GM12891 (cell line): Measurements from ENCODE around the gene PEMT.

Experiments
- DNase-seq: peaks from one replicate; pipeline ENCODE4 v3.0.0; 2011; ENCODE audit warnings: low spot score; ENCODE audit not compliant: insufficient read length
- FAIRE-seq: peaks from 2 replicates; lab custom pipeline; 2011; peaks lifted over from hg19 to GRCh38; lab: Jason Lieb, UNC
- PAX5 ChIP-seq: IDR thresholded peaks from 2 replicates; pipeline ENCODE4 v1.6.1; 2011; ENCODE audit warnings: low read length, moderate library complexity, mild to moderate bottlenecking; ENCODE audit not compliant: insufficient read depth, severe bottlenecking
- POLR2A ChIP-seq: IDR thresholded peaks from 2 replicates; pipeline ENCODE4 v1.6.1; 2011; ENCODE audit warnings: low read depth, low read length, control low read depth
- POLR2AphosphoS5 ChIP-seq: IDR thresholded peaks from 2 replicates; pipeline ENCODE4 v1.6.1; 2011; ENCODE audit warnings: low read depth, low read length, control low read depth
- POU2F2 ChIP-seq: IDR thresholded peaks from 2 replicates; pipeline ENCODE4 v1.6.1; 2011; ENCODE audit warnings: low read depth, mild to moderate bottlenecking, control low read depth, low read length, moderate library complexity
- SPI1 ChIP-seq: IDR thresholded peaks from 2 replicates; pipeline ENCODE4 v1.6.1; 2011; ENCODE audit warnings: low read depth, low read length, control low read depth
- TAF1 ChIP-seq: IDR thresholded peaks from 2 replicates; pipeline ENCODE4 v1.6.1; 2011; ENCODE audit warnings: low read depth, low read length, control low read depth

PEMT gene

DNA sequence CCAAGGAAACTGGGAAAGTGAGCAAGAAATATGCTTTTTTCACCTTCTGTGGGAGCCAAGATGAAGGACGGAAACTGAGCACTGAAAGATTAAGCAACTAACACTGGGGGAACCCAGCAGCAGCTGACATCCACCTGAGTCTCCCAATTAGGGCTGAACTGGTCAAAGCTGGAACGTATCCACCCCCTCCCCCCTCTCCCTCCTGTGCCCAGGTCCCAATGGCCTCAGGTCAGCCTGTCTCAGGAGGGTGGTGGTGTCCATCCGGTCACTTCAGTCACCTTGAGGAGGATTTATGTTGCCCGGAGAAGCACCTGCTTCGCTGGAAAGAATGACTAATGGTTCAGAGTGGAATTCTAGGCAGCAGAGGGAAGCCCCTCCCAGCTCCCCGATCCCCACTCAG lies 10.0 kb downstream of the PEMT start:
- FAIRE-seq, result no peak
- no peak for TF ChIP-seq POLR2A
- no peak for TF ChIP-seq SPI1
- TF ChIP-seq POLR2AphosphoS5, result no peak
- no peak for TF ChIP-seq POU2F2
- no peak for TF ChIP-seq PAX5
- TF ChIP-seq TAF1, result no peak
- no peak for DNase-seq

DNA sequence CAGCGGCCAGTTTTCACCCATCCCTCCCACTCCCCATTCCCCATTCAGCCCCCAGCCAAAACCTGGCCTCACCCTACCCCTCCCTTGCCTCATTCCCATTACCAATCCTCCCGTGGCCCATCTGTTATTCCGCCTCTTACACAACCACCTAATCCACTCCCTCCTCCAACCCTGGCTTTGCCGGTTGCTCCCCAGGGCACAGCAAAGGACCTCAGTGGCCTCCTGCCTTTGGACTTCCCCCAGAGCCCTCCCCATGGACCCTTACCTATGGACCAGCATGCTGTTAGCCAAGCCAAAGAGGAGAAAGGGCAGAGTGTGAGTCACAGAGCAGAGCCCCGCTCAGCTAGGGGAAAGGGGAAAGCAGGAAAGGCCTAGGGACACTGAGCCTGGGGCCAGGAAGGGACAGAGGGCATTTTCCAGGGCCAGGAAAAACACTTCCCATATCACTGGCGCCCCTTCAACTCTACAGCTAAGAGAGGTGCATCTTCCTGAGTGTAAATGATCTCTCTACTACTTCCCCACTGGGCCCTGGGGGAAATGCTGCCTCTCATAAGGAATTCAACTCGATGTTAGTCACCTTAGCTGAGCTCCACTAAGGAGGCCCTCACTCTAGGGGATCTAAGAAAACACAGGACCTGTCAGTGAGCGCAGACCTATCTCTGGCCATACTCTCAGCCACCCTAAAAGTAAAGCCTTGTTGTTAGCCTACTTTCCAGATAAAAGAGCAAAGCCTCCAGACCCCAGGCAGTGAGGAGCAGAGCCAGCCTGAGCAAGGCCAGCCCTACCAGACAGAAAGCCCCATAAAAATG lies 10.6 kb downstream of the PEMT start:
- TF ChIP-seq POU2F2, result no peak
- TF ChIP-seq POLR2A, result no peak
- no peak for TF ChIP-seq TAF1
- TF ChIP-seq SPI1, result no peak
- no peak for TF ChIP-seq PAX5
- no peak for TF ChIP-seq POLR2AphosphoS5
- DNase-seq, result no peak
- no peak for FAIRE-seq

GRCh38 chr17:17579691-17580090 lies 11.8 kb downstream of the PEMT start:
- no peak for FAIRE-seq
- no peak for TF ChIP-seq SPI1
- no peak for TF ChIP-seq POLR2AphosphoS5
- no peak for TF ChIP-seq POLR2A
- no peak for TF ChIP-seq PAX5
- TF ChIP-seq TAF1, result no peak
- TF ChIP-seq POU2F2, result no peak
- DNase-seq, result no peak

DNA sequence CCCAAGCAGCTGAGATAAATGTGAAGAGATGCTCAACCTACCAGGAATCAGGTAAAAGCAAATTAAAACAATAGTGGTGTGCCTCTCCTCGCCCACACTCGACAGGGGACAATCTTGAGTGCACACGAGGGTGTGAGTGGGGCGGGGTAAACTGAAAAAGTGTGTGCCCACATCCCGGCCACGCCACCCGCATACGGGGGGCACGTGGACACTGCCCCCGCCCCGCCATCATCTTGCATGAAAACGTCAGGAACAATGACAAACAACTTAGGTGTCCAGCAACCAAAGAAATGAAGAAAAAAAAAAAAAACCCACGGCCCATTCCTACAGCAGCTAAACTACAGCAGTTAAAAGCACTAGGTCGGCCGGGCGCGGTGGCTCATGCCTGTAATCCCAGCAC lies 14.1 kb downstream of the PEMT start:
- DNase-seq (no peak), FAIRE-seq (no peak)
- TF ChIP-seq TAF1 (no peak), POLR2A (no peak), POU2F2 (no peak)

DNA sequence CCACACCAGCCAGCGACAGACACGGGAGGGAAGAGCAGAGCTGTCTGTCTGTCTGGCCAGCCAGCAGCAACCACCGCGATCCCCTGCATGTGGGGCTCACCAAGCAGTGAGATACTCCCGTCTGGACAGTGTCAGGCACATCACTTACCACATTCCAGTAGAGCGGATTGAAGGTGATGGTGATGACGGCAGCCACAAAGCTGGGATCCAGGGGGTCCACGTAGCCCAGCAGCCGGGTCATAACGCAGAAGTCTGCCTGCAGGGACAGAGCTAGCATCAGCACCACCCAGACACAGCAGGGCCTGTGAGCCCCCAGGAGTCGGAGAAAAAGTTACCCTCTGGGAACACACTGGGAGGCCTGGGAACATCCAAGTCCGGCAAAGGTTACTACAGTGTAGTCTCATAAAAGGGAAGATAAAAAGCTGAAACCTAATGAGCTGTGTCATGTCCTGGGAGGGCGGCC lies 14.7 kb downstream of the PEMT start:
- TF ChIP-seq SPI1, result no peak
- no peak for TF ChIP-seq TAF1
- TF ChIP-seq POLR2A, result no peak
- no peak for TF ChIP-seq PAX5
- TF ChIP-seq POU2F2, result no peak
- TF ChIP-seq POLR2AphosphoS5, result no peak
- no peak for DNase-seq
- no peak for FAIRE-seq

DNA sequence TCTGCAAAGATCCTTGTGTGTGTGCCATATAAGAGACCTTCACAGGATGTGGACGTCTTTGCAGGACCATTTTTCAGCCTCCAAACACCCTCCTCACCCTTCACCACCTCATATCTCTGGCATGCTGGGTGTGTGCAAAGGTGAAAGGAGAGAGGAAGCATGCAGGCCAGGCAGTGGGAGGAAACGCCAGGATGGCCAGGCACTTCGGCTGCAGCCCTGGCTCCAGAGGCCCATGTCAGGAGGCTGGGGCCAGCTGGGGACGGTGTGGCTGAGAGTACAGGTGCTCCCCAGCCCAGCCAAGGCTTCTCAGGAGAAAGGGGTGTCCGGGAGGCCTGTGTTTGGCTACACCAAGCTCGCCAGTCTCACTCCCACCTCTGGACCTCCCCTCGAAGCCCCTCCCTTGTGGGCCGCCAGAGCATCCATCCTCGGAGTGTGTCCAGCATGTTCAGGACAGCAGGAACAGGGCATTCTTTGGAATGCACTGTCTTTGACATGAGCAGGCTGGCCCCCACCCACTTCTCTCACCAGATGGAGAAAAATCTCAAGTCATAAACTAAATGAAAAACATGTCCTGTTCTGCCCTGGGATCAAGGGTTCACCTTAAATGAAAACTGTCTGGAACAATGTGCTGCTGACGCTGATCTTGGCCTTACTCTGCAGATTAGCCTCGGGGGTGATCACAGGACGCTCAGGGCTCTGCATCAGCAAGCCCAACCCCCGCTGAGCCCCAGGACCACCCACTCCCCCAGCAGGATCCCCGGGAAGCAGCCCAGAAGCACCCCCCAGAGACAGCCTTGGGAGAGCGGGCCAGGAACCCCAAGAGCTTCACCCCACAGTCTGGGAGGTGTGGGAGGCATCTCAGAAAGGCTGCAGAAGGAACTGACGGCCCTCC lies 15.9 kb downstream of the PEMT start:
- DNase-seq (no peak), FAIRE-seq (no peak)
- TF ChIP-seq PAX5, result no peak
- no peak for TF ChIP-seq SPI1
- TF ChIP-seq POLR2AphosphoS5, result no peak

GRCh38 chr17:17573912-17574311 lies 17.6 kb downstream of the PEMT start:
- FAIRE-seq (no peak), DNase-seq (no peak)
- TF ChIP-seq POU2F2 (no peak), POLR2AphosphoS5 (no peak), PAX5 (no peak), TAF1 (no peak), SPI1 (no peak), POLR2A (no peak)

DNA sequence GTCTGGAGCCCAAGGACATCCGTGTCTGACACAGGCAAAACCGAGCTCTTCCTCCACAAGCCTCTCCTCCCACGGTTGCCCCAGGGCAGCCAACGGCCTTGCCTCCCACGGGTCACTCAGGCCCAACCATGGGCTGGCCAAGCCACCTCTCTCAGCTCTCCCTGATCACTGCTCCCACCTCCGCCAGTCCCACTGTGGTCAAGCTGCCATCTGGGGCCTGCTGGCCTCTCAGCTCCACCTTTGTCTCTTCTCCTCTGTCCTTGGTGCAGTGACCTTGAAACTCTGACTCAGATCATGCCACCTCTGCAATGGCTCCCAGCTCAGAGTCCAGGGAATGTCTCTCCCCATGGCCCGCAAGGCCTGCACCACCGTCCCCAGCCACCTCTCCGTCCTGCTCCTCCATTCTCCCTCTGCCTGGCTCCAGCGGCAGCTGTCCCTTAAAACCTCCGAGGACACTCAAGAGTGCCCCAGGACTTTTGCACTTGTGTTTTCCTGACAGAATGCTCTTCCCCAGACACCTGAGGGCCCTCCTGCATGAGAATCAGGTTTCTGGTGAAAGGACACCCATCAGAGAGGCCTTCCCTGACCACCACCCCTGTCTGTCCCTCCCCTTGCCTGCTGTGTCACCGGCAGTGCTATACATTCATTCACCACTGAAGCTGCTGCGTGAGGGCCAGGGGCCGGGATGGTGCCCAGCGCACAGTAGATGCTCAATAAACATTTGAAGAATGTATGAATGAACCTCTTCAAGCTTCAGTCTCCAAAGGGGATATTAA lies 19.3 kb downstream of the PEMT start:
- no peak for TF ChIP-seq POLR2A
- TF ChIP-seq POLR2AphosphoS5, result no peak
- TF ChIP-seq POU2F2, result no peak
- no peak for TF ChIP-seq PAX5
- no peak for TF ChIP-seq TAF1
- TF ChIP-seq SPI1, result no peak
- DNase-seq (no peak), FAIRE-seq (no peak)

DNA sequence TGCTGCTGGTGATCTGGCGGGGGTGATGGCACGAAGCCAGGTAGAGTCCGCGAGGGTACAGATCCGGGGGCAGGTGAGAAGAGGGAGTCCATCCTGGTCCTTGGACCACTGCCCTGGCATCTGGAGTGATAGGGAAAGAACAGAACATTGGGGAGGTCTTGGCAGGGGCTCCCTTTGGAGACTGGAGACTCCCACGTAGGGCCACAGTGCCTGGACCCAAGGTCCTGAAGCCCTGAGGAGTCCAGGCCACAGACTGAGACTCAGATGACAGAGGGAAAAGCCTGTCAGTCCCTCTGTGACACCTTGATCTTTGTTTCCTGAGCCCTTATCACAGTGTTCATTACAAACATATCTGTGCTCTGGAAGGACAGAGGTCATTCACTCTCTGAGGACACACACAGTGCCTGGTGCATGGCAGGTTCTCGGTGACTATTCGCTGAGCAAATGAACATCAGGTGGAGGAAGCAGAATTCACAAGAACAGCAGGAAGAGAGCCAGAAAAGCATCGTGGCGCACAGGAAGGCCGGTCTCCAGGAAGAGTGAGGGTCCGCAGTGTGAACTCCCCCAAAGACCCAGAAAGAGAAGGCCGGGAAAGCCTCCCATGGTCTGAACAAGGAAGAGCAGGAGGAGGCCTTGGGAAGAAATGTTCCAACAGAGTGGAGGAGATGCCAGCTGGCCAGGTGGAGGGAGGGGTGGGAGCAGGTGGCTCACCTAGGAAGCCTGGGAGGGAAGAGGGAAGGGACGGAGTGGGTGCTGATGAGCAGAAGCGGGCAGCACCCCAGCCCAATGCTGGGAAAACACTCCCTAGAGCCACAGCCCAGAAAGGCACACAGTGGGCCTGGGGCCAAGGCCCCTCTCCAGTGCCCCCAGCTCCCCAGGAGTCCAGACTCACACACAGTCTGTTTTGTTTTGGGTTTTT lies 20.5 kb downstream of the PEMT start:
- FAIRE-seq (no peak), DNase-seq (no peak)
- TF ChIP-seq SPI1 (no peak), PAX5 (no peak), POLR2A (no peak), POLR2AphosphoS5 (no peak), TAF1 (no peak), POU2F2 (no peak)
